HG03025 (cell line): ENCODE results near the gene ATP6AP1.

ENCODE experiments used
- ATAC-seq: cut with Tn5 transposase; IDR thresholded peaks from one replicate; pipeline ENCODE4 v1.9.1; 2021; ENCODE audit warnings: mild to moderate bottlenecking, moderate library complexity; ENCODE audit not compliant: unreplicated experiment, low FRiP score

The ATP6AP1 gene

GRCh38 chrX:154485150-154486051 is 56.9 kb downstream of the ATP6AP1 start:
- ATAC-seq = no peak

DNA sequence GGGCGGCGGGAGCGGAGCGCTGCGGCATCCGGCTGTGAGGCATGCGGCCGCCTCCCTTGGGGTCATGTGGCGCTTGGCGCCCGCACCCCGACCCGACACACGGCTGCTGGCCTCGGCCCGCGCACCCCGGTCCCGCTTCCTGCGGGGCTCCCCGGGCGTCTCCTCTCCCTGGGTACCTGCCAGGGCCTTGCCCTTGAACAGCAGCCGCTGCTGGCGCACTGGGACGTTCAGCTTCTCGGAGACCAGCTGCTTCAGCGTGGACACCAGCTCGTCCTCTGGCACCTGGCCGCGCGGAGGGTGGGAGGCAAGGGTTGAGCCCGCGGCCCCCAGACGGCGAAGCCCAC is 57.5 kb downstream of the ATP6AP1 start:
- no peak for ATAC-seq
